Raji (cell line): Measurements from ENCODE around the gene DCUN1D4.

Source experiments
- POLR2A ChIP-seq: IDR thresholded peaks from 2 replicates; pipeline ENCODE4 v1.6.1; 2011; ENCODE audit warnings: low read depth, low read length, control low read depth; ENCODE audit not compliant: insufficient read depth

Gene DCUN1D4

GRCh38 chr4:51906167-51906958 is 63.4 kb downstream of the DCUN1D4 start:
- TF ChIP-seq POLR2A: no peak

- TF ChIP-seq POLR2A: no peak
Measured at GRCh38 chr4:51907006-51907669, 64.2 kb downstream of the DCUN1D4 start.

GRCh38 chr4:51909236-51909703 is 66.3 kb downstream of the DCUN1D4 start:
- no peak for TF ChIP-seq POLR2A

GRCh38 chr4:51918251-51918650 is 75.3 kb downstream of the DCUN1D4 start:
- no peak for TF ChIP-seq POLR2A

GRCh38 chr4:51923343-51923742 is 80.4 kb downstream of the DCUN1D4 start:
- TF ChIP-seq POLR2A: no peak

- TF ChIP-seq POLR2A: no peak
Measured at GRCh38 chr4:51925307-51925706, 82.4 kb downstream of the DCUN1D4 start.

- TF ChIP-seq POLR2A: no peak
Measured at GRCh38 chr4:51930557-51930956, 87.6 kb downstream of the DCUN1D4 start.

- no peak for TF ChIP-seq POLR2A
Measured at GRCh38 chr4:51931461-51931860, 88.5 kb downstream of the DCUN1D4 start.

GRCh38 chr4:51932261-51932660 is 89.3 kb downstream of the DCUN1D4 start:
- TF ChIP-seq POLR2A: no peak

GRCh38 chr4:51932684-51933083 is 89.7 kb downstream of the DCUN1D4 start:
- no peak for TF ChIP-seq POLR2A

GRCh38 chr4:51942108-51942832 is 99.3 kb downstream of the DCUN1D4 start:
- TF ChIP-seq POLR2A: no peak

- TF ChIP-seq POLR2A: no peak
Measured at GRCh38 chr4:51942833-51943215, 99.9 kb downstream of the DCUN1D4 start.

- TF ChIP-seq POLR2A: no peak
Measured at GRCh38 chr4:51943221-51943620, 100.3 kb downstream of the DCUN1D4 start.

GRCh38 chr4:51958199-51958968 is 115.4 kb downstream of the DCUN1D4 start:
- TF ChIP-seq POLR2A: no peak

- TF ChIP-seq POLR2A: no peak
Measured at GRCh38 chr4:51960486-51960885, 117.5 kb downstream of the DCUN1D4 start.
